Measurements from ENCODE around the gene CCDC86. TPM values are rescaled to one million over a fixed set of nuclear protein-coding genes. Genes with fewer than 3 reads are reported as not detected.
A peak's percentile ranks its signal among the peaks of the same experiment; 100 is the strongest.

Gene CCDC86
- total RNA-seq, 1 experiment from 2014 or later, result 53.5 TPM

DNA sequence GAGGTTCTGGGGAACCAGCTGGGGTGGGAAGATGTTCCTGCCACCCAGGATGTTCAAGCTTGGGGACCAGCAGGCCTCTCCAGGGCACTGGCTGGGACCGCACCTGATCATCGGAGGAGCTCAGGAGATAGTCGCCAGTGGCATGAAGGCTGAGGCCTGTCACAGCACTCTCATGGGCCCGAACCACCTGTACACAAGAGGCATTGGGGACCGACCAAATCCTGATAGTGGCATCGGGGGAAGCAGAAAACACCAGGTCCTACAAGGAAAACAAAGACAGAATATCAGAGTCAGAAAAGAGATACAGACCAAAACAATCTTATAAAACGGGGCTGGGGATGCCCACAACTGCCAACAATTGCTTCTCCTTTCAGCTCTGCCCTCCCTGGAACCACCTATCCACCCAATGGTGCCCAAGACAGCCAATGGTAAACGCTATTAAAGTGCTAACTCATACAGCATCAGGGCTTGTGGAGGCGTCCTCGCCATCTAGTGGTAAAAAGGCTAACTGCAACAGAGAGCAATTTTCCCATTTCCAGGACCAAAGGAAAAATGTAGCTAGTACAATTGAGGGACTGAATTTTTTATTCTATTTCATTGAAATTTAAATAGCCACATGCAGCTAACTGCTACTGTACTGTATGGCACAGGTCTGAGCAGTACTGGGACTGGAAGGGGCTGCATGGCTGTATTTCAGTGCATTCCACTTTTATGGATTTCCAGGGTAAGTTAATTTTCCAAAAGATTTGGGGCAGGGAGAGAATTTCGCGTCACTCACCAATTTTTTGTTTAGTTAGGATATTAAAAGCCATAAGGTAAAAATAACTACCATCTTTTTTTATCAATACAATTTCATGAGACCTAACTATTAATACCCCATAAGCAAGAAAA lies 57.4 kb downstream of the CCDC86 start:
- peaks cover 4% of the 10 kb centered on the region for H3K4me1 Mint-ChIP-seq
- H3K9me3 Mint-ChIP-seq, result no peaks in the 10 kb centered on the region
- H3K4me3 Mint-ChIP-seq, result no peak overlapping the region
- ChIA-PET CTCF (interaction anchor here (0.6 to 2.2 kb wide), 48 partner anchors 10 to 1231 kb away, joined by 3 to 64 read pairs (median 4); partner anchors contain the start of genes MS4A10, PATL1, PTGDR2 and TMEM109), POLR2A (interaction anchor here (0.5 kb wide), 1 partner anchor 44 kb away, joined by 3 read pairs; no protein-coding TSS in a partner anchor)
- TF ChIP-seq TP53 (CRISPR knock-in tag; IDR thresholded peaks at IDR 0.05) (no peak), NR3C1 (CRISPR knock-in tag; conservative IDR thresholded peaks at IDR 0.05; ENCODE audit: low read depth) (no peak), ATF1 (CRISPR knock-in tag; IDR thresholded peaks at IDR 0.05) (no peak), CTCF (IDR thresholded peaks at IDR 0.05) (peak; percentile 80), ZNF317 (CRISPR knock-in tag; IDR thresholded peaks at IDR 0.05; ENCODE audit: borderline replicate concordance, low read depth) (no peak), ZNF532 (CRISPR knock-in tag; IDR thresholded peaks at IDR 0.05; ENCODE audit: borderline replicate concordance) (no peak)
- TF ChIP-seq, protein P1, sequence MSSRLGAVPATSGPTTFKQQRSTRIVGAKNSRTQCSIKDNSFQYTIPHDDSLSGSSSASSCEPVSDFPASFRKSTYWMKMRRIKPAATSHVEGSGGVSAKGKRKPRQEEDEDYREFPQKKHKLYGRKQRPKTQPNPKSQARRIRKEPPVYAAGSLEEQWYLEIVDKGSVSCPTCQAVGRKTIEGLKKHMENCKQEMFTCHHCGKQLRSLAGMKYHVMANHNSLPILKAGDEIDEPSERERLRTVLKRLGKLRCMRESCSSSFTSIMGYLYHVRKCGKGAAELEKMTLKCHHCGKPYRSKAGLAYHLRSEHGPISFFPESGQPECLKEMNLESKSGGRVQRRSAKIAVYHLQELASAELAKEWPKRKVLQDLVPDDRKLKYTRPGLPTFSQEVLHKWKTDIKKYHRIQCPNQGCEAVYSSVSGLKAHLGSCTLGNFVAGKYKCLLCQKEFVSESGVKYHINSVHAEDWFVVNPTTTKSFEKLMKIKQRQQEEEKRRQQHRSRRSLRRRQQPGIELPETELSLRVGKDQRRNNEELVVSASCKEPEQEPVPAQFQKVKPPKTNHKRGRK (CRISPR knock-in tag; IDR thresholded peaks at IDR 0.05; ENCODE audit: borderline replicate concordance), result no peak
- ATAC-seq, result peak; percentile 79
- DNase-seq (ENCODE audit: low spot score), result peak; percentile 38
- H3K27me3 Mint-ChIP-seq (ENCODE audit: low read depth), result no peaks in the 10 kb centered on the region
- H3K36me3 Mint-ChIP-seq, result peaks cover 83% of the 10 kb centered on the region
- no peak overlapping the region; the same call in 1 of the 2 replicates for H3K27ac Mint-ChIP-seq

DNA sequence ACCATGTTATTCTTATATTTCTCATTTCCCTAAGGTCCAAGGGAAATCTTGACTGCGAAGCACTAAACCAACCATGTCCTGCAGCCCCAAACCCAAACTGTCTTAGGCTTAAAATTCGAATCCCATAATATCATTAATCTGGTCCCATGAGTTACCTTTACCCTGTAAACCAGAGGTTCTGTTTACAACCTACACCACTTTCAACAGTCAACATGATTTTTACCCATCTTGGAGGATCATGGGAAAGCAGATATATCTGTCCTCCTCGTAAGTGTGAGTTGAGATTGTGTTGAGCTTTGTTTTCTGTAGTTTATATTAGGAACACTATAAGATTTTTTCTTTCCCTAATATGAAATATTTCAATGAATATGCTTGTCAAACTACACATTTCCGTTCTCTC lies 58.1 kb downstream of the CCDC86 start:
- no peak overlapping the region for H3K4me3 Mint-ChIP-seq
- ATAC-seq, result no peak
- ChIA-PET CTCF (interaction anchor here (0.6 to 2.2 kb wide), 47 partner anchors 11 to 1231 kb away, joined by 3 to 64 read pairs (median 4); partner anchors contain the start of genes MS4A10, PATL1, PTGDR2 and TMEM109), POLR2A (interaction anchor here (0.5 kb wide), 1 partner anchor 43 kb away, joined by 3 read pairs; no protein-coding TSS in a partner anchor)
- no peaks in the 10 kb centered on the region for H3K9me3 Mint-ChIP-seq
- no peaks in the 10 kb centered on the region for H3K27me3 Mint-ChIP-seq (ENCODE audit: low read depth)
- no peak for TF ChIP-seq ESRRA (CRISPR knock-in tag; IDR thresholded peaks at IDR 0.05; ENCODE audit: borderline replicate concordance)
- TF ChIP-seq, protein P2, sequence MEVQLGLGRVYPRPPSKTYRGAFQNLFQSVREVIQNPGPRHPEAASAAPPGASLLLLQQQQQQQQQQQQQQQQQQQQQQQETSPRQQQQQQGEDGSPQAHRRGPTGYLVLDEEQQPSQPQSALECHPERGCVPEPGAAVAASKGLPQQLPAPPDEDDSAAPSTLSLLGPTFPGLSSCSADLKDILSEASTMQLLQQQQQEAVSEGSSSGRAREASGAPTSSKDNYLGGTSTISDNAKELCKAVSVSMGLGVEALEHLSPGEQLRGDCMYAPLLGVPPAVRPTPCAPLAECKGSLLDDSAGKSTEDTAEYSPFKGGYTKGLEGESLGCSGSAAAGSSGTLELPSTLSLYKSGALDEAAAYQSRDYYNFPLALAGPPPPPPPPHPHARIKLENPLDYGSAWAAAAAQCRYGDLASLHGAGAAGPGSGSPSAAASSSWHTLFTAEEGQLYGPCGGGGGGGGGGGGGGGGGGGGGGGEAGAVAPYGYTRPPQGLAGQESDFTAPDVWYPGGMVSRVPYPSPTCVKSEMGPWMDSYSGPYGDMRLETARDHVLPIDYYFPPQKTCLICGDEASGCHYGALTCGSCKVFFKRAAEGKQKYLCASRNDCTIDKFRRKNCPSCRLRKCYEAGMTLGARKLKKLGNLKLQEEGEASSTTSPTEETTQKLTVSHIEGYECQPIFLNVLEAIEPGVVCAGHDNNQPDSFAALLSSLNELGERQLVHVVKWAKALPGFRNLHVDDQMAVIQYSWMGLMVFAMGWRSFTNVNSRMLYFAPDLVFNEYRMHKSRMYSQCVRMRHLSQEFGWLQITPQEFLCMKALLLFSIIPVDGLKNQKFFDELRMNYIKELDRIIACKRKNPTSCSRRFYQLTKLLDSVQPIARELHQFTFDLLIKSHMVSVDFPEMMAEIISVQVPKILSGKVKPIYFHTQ (CRISPR knock-in tag; IDR thresholded peaks at IDR 0.05), result no peak
- TF ChIP-seq, protein P3, sequence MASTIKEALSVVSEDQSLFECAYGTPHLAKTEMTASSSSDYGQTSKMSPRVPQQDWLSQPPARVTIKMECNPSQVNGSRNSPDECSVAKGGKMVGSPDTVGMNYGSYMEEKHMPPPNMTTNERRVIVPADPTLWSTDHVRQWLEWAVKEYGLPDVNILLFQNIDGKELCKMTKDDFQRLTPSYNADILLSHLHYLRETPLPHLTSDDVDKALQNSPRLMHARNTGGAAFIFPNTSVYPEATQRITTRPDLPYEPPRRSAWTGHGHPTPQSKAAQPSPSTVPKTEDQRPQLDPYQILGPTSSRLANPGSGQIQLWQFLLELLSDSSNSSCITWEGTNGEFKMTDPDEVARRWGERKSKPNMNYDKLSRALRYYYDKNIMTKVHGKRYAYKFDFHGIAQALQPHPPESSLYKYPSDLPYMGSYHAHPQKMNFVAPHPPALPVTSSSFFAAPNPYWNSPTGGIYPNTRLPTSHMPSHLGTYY (CRISPR knock-in tag; IDR thresholded peaks at IDR 0.05), result no peak
- TF ChIP-seq CREM (CRISPR knock-in tag; IDR thresholded peaks at IDR 0.05), result no peak
- TF ChIP-seq ELF4 (CRISPR knock-in tag; IDR thresholded peaks at IDR 0.05; ENCODE audit: low read depth), result no peak
- TF ChIP-seq ZNF263 (CRISPR knock-in tag; IDR thresholded peaks at IDR 0.05; ENCODE audit: low read depth), result no peak
- TF ChIP-seq JAZF1 (CRISPR knock-in tag; IDR thresholded peaks at IDR 0.05), result no peak
- TF ChIP-seq ATF2 (CRISPR knock-in tag; IDR thresholded peaks at IDR 0.05; ENCODE audit: borderline replicate concordance, low read depth), result no peak
- TF ChIP-seq, protein P4, sequence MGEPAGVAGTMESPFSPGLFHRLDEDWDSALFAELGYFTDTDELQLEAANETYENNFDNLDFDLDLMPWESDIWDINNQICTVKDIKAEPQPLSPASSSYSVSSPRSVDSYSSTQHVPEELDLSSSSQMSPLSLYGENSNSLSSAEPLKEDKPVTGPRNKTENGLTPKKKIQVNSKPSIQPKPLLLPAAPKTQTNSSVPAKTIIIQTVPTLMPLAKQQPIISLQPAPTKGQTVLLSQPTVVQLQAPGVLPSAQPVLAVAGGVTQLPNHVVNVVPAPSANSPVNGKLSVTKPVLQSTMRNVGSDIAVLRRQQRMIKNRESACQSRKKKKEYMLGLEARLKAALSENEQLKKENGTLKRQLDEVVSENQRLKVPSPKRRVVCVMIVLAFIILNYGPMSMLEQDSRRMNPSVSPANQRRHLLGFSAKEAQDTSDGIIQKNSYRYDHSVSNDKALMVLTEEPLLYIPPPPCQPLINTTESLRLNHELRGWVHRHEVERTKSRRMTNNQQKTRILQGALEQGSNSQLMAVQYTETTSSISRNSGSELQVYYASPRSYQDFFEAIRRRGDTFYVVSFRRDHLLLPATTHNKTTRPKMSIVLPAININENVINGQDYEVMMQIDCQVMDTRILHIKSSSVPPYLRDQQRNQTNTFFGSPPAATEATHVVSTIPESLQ (CRISPR knock-in tag; IDR thresholded peaks at IDR 0.05), result no peak
- peaks cover 78% of the 10 kb centered on the region for H3K36me3 Mint-ChIP-seq
- no peak for DNase-seq (ENCODE audit: low spot score)
- peaks cover 9% of the 10 kb centered on the region for H3K4me1 Mint-ChIP-seq
- no peak overlapping the region for H3K27ac Mint-ChIP-seq
